Activated CD4-positive, CD25-positive, alpha-beta regulatory T cell treated with anti-CD3 and anti-CD28 coated beads, Interleukin-2, amount 50 U/mL, for 24 hours (primary cell): ENCODE data around the gene LRRC71.

ENCODE experiments used
- ATAC-seq, 2 donors: fragments of 150-1000 bp; cut with Tn5 transposase; one replicate each; pipeline ENCODE4 v1.10.0; 2021; ENCODE audit warnings: mild to moderate bottlenecking in 1 of 2, moderate library complexity in 1 of 2

LRRC71 gene

GRCh38 chr1:156893048-156893953 lies 27.1 kb upstream of the LRRC71 start, which contains the start of gene PEAR1:
PEAR1 (plus strand) TSS chr1:156893718; CDS start chr1:156903927, 10,209 bp downstream.
- no peak for ATAC-seq

DNA sequence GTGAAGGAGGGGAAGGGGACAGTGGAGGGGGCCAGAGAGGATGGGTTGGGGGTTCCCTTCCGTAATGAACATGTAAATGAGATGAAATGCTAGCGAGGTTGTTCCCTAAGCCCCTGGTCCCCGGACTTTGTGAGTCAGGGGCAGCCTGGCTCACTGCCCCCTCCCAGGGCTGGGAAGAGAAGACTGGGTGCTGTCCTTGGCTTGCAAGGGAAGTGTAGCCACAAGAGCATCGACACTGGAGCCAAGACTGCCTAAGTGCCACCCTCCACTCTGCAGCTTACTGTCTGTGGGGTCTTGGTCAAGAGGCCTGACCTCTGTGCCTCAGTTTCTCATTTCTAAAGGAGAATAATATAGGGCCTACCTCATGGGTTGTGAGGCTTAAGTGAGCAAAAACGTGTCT lies 26.4 kb upstream of the LRRC71 start:
- no peak for ATAC-seq

- no peak for ATAC-seq
Measured at GRCh38 chr1:156894711-156895454, 25.5 kb upstream of the LRRC71 start.

GRCh38 chr1:156895455-156895812 lies 25.0 kb upstream of the LRRC71 start:
- no peak for ATAC-seq

DNA sequence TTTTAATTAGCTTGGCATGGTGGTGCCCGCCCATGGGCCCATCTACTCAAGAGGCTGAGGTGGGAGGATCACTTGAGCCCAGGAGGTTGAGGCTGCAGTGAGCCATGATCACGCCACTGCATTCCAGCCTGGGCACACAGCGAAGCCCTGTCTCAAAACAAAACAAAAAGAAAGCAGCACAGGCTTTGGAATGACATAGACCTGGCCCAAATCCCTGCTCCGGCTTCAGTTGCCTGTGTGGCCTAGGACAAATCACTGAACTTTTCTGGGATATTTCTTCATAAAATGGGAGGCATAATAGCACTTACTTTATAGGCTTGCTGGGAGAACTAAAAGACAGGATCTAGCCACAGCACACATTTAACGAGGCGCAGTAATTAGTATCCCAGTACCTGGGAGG lies 24.5 kb upstream of the LRRC71 start:
- ATAC-seq, result no peak

- ATAC-seq, result no peak
Measured at GRCh38 chr1:156896490-156897033, 23.9 kb upstream of the LRRC71 start.

- ATAC-seq, result no peak
Measured at GRCh38 chr1:156897078-156897825, 23.2 kb upstream of the LRRC71 start.

- no peak for ATAC-seq
Measured at GRCh38 chr1:156898161-156898566, 22.3 kb upstream of the LRRC71 start.

- no peak for ATAC-seq
Measured at GRCh38 chr1:156898971-156899664, 21.3 kb upstream of the LRRC71 start.

DNA sequence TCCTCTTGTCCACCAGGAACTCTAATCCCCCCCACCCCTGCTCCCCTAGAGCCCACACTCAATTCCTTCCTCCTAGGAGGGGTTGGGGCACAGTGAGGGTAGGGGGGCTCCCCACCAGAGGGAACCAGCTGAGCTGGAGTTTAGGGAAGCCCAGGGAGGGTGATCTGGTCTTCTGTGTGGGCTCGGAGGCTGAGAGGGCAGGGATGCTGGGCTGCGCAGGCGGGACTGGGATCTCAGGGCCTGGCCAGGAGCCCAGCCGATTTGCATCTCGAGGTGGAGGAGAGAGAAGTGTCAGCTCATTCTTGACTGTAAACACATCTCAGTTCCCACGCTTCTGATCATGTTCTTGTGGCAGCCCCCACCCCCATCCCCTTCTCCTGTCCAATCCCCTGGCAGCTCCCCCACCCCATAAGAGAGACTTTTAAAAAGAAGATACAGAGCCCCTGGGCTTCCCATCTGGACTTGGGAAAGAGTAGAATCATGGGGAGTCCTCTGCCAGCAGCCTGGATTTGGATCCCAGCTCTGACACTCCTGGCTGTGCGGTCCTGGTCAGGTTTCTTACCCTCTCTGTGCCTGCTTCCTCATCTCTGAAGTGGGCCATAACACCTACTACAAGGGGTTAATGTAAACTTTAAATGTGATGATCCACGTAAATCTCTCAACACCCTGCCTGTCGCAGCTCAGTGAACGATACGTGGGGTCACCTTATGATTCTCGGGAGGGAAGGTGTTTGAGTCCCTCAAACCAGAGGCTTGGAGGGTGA lies 20.3 kb upstream of the LRRC71 start:
- no peak for ATAC-seq

- no peak for ATAC-seq
Measured at GRCh38 chr1:156900896-156901589, 19.4 kb upstream of the LRRC71 start.

DNA sequence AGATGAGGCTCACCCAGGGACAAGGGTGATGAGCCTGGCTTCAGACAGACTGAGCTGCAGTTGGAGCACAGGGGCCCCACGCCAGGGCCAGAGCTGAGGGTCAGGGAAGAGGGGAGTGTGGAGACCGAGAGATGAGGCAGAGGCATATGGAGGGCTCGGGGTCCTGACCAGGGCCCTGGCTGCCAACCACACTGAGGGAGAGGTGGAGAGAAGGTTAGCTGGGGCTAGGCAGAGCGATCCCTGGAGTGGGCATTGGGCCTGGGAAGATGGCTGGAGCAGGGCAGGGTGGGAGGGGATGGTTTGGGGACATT lies 18.9 kb upstream of the LRRC71 start:
- ATAC-seq, result no peak

- ATAC-seq, result no peak
Measured at GRCh38 chr1:156901966-156902915, 18.2 kb upstream of the LRRC71 start.

GRCh38 chr1:156903328-156904091 lies 16.9 kb upstream of the LRRC71 start:
- ATAC-seq, result no peak

GRCh38 chr1:156904187-156904959 lies 16.1 kb upstream of the LRRC71 start:
- ATAC-seq, result no peak

- no peak for ATAC-seq
Measured at GRCh38 chr1:156905176-156905575, 15.3 kb upstream of the LRRC71 start.

GRCh38 chr1:156905651-156906050 lies 14.8 kb upstream of the LRRC71 start:
- no peak for ATAC-seq
